ENCODE measurements around the gene NALCN. TPM values are rescaled to one million over a fixed set of nuclear protein-coding genes. Genes with fewer than 3 reads are reported as not detected.

Gene NALCN
- total and polyA plus RNA-seq, 2 experiments from 2014 or later = 0.50 to 0.87 TPM

- Histone ChIP-seq H3K79me2 (replicated peaks; ENCODE audit: insufficient read depth) (no peaks in the 10 kb centered on the region), H3K4me2 (no peak overlapping the region), H4K20me1 (replicated peaks; ENCODE audit: insufficient read depth) (no peaks in the 10 kb centered on the region), H3K27ac (ENCODE audit: low read depth) (no peak overlapping the region), H3K36me3 (ENCODE audit: insufficient read depth) (no peaks in the 10 kb centered on the region), H3K27me3 (ENCODE audit: insufficient read depth) (no peaks in the 10 kb centered on the region), H2AFZ (peak overlapping the region; percentile 74; the same call in 1 of the 2 replicates), H3K9me2 (ENCODE audit: insufficient read depth) (no peaks in the 10 kb centered on the region), H3F3A (replicated peaks; ENCODE audit: low read depth) (no peaks in the 10 kb centered on the region), H3K4me3 (no peak overlapping the region), H3K4me1 (ENCODE audit: insufficient read depth) (no peaks in the 10 kb centered on the region)
- Mint-ChIP-seq H3K36me3 (ENCODE audit: low read depth) (no peaks in the 10 kb centered on the region), H3K4me1 (no peaks in the 10 kb centered on the region), H3K9me3 (no peaks in the 10 kb centered on the region), H3K27ac (no peak overlapping the region), H3K4me3 (no peak overlapping the region), H3K27me3 (ENCODE audit: insufficient read depth, low read depth, poor library complexity) (no peaks in the 10 kb centered on the region)
- ATAC-seq (no peak), DNase-seq (ENCODE audit: low spot score) (no peak)
- TF ChIP-seq EZH2phosphoT487 (IDR thresholded peaks at IDR 0.05; ENCODE audit: unreplicated experiment) = no peak
- no peak for TF ChIP-seq ZNF331 (CRISPR knock-in tag; IDR thresholded peaks at IDR 0.05; ENCODE audit: low read depth)
- TF ChIP-seq CREB1 (CRISPR knock-in tag; IDR thresholded peaks at IDR 0.05; ENCODE audit: low read depth) = no peak
- TF ChIP-seq CTCF (conservative IDR thresholded peaks at IDR 0.05; ENCODE audit: low read depth in 2 of 2) = no peak
- no peak for TF ChIP-seq STAT1 (IDR thresholded peaks at IDR 0.05; ENCODE audit: unreplicated experiment)
- no peak for TF ChIP-seq EZH2 (IDR thresholded peaks at IDR 0.05; ENCODE audit: low read depth, unreplicated experiment)
- TF ChIP-seq NANOG (IDR thresholded peaks at IDR 0.05; ENCODE audit: borderline replicate concordance) = no peak
- no peak for TF ChIP-seq POLR2AphosphoS5 (IDR thresholded peaks at IDR 0.05; ENCODE audit: low read depth)
- no peak for TF ChIP-seq ETS1 (IDR thresholded peaks at IDR 0.05)
- no peak for TF ChIP-seq ZNF114 (CRISPR knock-in tag; IDR thresholded peaks at IDR 0.05)
Observed at GRCh38 chr13:101291646-101292515, 124.4 kb downstream of the NALCN start.

GRCh38 chr13:101291206-101291605, 125.1 kb downstream of the NALCN start:
- H3K36me3 ChIP-seq (ENCODE audit: insufficient read depth) = no peaks in the 10 kb centered on the region
- H3K4me3 ChIP-seq = no peak overlapping the region
- H3K36me3 Mint-ChIP-seq (ENCODE audit: low read depth) = no peaks in the 10 kb centered on the region
- no peaks in the 10 kb centered on the region for H3K27me3 Mint-ChIP-seq (ENCODE audit: insufficient read depth, low read depth, poor library complexity)
- H3K27ac ChIP-seq (ENCODE audit: low read depth) = no peak overlapping the region
- no peak for DNase-seq (ENCODE audit: low spot score)
- no peaks in the 10 kb centered on the region for H3K9me3 Mint-ChIP-seq
- no peaks in the 10 kb centered on the region for H3K27me3 ChIP-seq (ENCODE audit: insufficient read depth)
- no peaks in the 10 kb centered on the region for H3K9me2 ChIP-seq (ENCODE audit: insufficient read depth)
- H2AFZ ChIP-seq = no peak overlapping the region
- H3K4me2 ChIP-seq = no peak overlapping the region
- H3K79me2 ChIP-seq (replicated peaks; ENCODE audit: insufficient read depth) = no peaks in the 10 kb centered on the region
- no peak overlapping the region for H3K4me3 Mint-ChIP-seq
- H3K4me1 ChIP-seq (ENCODE audit: insufficient read depth) = no peaks in the 10 kb centered on the region
- TF ChIP-seq STAT1 (IDR thresholded peaks at IDR 0.05; ENCODE audit: unreplicated experiment) (no peak), ETS1 (IDR thresholded peaks at IDR 0.05) (no peak), EZH2 (IDR thresholded peaks at IDR 0.05; ENCODE audit: low read depth, unreplicated experiment) (no peak), CREB1 (CRISPR knock-in tag; IDR thresholded peaks at IDR 0.05; ENCODE audit: low read depth) (no peak)
- no peak for ATAC-seq
- H3F3A ChIP-seq (replicated peaks; ENCODE audit: low read depth) = no peaks in the 10 kb centered on the region
- H4K20me1 ChIP-seq (replicated peaks; ENCODE audit: insufficient read depth) = no peaks in the 10 kb centered on the region
- 0 out of 3 replicates have a peak, but pooled peaks cover 2% of the 10 kb centered on the region for H3K4me1 Mint-ChIP-seq
- no peak overlapping the region for H3K27ac Mint-ChIP-seq
